Liver (tissue), 9 donors: ENCODE data around the gene PTPRH. TPM values are rescaled to one million over a fixed set of nuclear protein-coding genes. Genes with fewer than 3 reads are reported as not detected.

Experiments used
- DNase-seq: peaks from one replicate; pipeline ENCODE4 v3.0.0-alpha.2; 2017; ENCODE audit warnings: low spot score
- H3K27ac ChIP-seq, 2 donors: one replicate each; pipeline ENCODE4 v1.7.0; 2013; ENCODE audit warnings: inconsistent platforms in 2 of 2, low read length in 2 of 2, control low read depth in 1 of 2, low read depth in 1 of 2, mild to moderate bottlenecking in 1 of 2
- H3K27me3 ChIP-seq, 4 donors: one replicate each; pipeline versions ENCODE4 v1.6.1 to v1.7.0; 2013; ENCODE audit warnings: low read length in 3 of 4, inconsistent platforms in 1 of 4, mild to moderate bottlenecking in 1 of 4, moderate library complexity in 1 of 4; ENCODE audit not compliant: control insufficient read depth in 4 of 4, insufficient read depth in 4 of 4
- H3K36me3 ChIP-seq, 4 donors: one replicate each; pipeline versions ENCODE4 v1.6.1 to v1.7.0; 2013; ENCODE audit warnings: low read length in 3 of 4, mild to moderate bottlenecking in 3 of 4, low read depth in 1 of 4, moderate library complexity in 1 of 4; ENCODE audit not compliant: control insufficient read depth in 4 of 4, insufficient read depth in 3 of 4
- H3K4me1 ChIP-seq, 4 donors: one replicate each; pipeline versions ENCODE4 v1.6.1 to v1.7.0; 2013; ENCODE audit warnings: low read length in 3 of 4, mild to moderate bottlenecking in 3 of 4, moderate library complexity in 1 of 4; ENCODE audit not compliant: control insufficient read depth in 4 of 4, insufficient read depth in 4 of 4
- H3K4me3 ChIP-seq, 3 donors: one replicate each; pipeline versions ENCODE4 v1.6.1 to v1.7.0; 2013; ENCODE audit warnings: low read length in 3 of 3, control low read depth in 1 of 3, low read depth in 1 of 3, mild to moderate bottlenecking in 1 of 3
- H3K9ac ChIP-seq, 2 donors: one replicate each; pipeline ENCODE4 v1.7.0; 2013; ENCODE audit warnings: low read length in 2 of 2, mild to moderate bottlenecking in 2 of 2, moderate library complexity in 2 of 2, control low read depth in 1 of 2, low read depth in 1 of 2
- H3K9me3 ChIP-seq, 4 donors: one replicate each; pipeline versions ENCODE4 v1.6.1 to v1.7.0; 2013; ENCODE audit warnings: low read length in 3 of 4; ENCODE audit not compliant: control insufficient read depth in 4 of 4
- FOXA2 ChIP-seq: IDR thresholded peaks from 2 replicates; pipeline ENCODE4 v1.6.1; 2016; ENCODE audit warnings: antibody characterized with exemption
- HNF4G ChIP-seq: IDR thresholded peaks from 2 replicates; pipeline ENCODE4 v1.6.1; 2016; ENCODE audit warnings: antibody characterized with exemption
- JUND ChIP-seq, 2 donors: IDR thresholded peaks; 2 replicates each; pipeline ENCODE4 v1.6.1; 2016; ENCODE audit warnings: antibody characterized with exemption in 2 of 2
- RAD21 ChIP-seq, 2 donors: IDR thresholded peaks; 2 replicates each; pipeline ENCODE4 v1.6.1; 2016; ENCODE audit warnings: antibody characterized with exemption in 2 of 2, mild to moderate bottlenecking in 2 of 2
- SP1 ChIP-seq: IDR thresholded peaks from 2 replicates; pipeline ENCODE4 v1.6.1; 2018; ENCODE audit warnings: antibody characterized with exemption, mild to moderate bottlenecking
- TAF1 ChIP-seq: conservative IDR thresholded peaks from 2 replicates; pipeline ENCODE4 v1.6.1; 2016; ENCODE audit warnings: antibody characterized with exemption, mild to moderate bottlenecking
- WGBS: extraction: QIAGEN DNeasy Blood & Tissue Kit; methylation state at CpG from one replicate; pipeline ENCODE4 v1.1.7; 2013; 5-methylcytosine and 5-hydroxymethylcytosine counted together
- polyA plus RNA-seq, 2 donors: library from polyadenylated mRNA; stranded (reverse) in 1 of 2; unstranded in 1 of 2; fragments of 200-250 nt in 1 of 2; fragments of >200 nt in 1 of 2; fragmentation: Nextera tagmentation in 1 of 2; extraction: Ambion mirVana in 1 of 2; gene quantifications; one replicate each; pipeline versions ENCODE4 v1.2.1 to v1.2.3, GENCODE V29; 2013 to 2015
- total RNA-seq, 2 donors: library from RNA; depleted of rRNA; stranded (reverse); fragments of >200 nt; gene quantifications; one replicate each; pipeline ENCODE4 v1.2.3, GENCODE V29; 2014
- TF ChIP-seq, protein P1 (sequence below): IDR thresholded peaks from 2 replicates; pipeline ENCODE4 v1.6.1; 2016; ENCODE audit warnings: antibody characterized with exemption
- TF ChIP-seq, protein P2 (sequence below): fragments of 150-350 bp; IDR thresholded peaks from 2 replicates; pipeline ENCODE4 v1.5.1; 2017; ENCODE audit warnings: improper control_type of control experiment, low read depth, low read length; ENCODE audit not compliant: missing input control
- donor health status: healthy.
- donor health status: healthy.
- donor health status: healthy.
- donor health status: healthy.
- donor health status: healthy.

PTPRH gene, protein sequence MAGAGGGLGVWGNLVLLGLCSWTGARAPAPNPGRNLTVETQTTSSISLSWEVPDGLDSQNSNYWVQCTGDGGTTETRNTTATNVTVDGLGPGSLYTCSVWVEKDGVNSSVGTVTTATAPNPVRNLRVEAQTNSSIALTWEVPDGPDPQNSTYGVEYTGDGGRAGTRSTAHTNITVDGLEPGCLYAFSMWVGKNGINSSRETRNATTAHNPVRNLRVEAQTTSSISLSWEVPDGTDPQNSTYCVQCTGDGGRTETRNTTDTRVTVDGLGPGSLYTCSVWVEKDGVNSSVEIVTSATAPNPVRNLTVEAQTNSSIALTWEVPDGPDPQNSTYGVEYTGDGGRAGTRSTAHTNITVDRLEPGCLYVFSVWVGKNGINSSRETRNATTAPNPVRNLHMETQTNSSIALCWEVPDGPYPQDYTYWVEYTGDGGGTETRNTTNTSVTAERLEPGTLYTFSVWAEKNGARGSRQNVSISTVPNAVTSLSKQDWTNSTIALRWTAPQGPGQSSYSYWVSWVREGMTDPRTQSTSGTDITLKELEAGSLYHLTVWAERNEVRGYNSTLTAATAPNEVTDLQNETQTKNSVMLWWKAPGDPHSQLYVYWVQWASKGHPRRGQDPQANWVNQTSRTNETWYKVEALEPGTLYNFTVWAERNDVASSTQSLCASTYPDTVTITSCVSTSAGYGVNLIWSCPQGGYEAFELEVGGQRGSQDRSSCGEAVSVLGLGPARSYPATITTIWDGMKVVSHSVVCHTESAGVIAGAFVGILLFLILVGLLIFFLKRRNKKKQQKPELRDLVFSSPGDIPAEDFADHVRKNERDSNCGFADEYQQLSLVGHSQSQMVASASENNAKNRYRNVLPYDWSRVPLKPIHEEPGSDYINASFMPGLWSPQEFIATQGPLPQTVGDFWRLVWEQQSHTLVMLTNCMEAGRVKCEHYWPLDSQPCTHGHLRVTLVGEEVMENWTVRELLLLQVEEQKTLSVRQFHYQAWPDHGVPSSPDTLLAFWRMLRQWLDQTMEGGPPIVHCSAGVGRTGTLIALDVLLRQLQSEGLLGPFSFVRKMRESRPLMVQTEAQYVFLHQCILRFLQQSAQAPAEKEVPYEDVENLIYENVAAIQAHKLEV
- total RNA-seq (10 to 100 TPM in 1 of 2 donors, 1 to 10 TPM in 1; 3.1 to 18.5 TPM), polyA plus RNA-seq (10 to 100 TPM in 1 of 2 donors, 1 to 10 TPM in 1; 4.3 to 20.4 TPM)

DNA sequence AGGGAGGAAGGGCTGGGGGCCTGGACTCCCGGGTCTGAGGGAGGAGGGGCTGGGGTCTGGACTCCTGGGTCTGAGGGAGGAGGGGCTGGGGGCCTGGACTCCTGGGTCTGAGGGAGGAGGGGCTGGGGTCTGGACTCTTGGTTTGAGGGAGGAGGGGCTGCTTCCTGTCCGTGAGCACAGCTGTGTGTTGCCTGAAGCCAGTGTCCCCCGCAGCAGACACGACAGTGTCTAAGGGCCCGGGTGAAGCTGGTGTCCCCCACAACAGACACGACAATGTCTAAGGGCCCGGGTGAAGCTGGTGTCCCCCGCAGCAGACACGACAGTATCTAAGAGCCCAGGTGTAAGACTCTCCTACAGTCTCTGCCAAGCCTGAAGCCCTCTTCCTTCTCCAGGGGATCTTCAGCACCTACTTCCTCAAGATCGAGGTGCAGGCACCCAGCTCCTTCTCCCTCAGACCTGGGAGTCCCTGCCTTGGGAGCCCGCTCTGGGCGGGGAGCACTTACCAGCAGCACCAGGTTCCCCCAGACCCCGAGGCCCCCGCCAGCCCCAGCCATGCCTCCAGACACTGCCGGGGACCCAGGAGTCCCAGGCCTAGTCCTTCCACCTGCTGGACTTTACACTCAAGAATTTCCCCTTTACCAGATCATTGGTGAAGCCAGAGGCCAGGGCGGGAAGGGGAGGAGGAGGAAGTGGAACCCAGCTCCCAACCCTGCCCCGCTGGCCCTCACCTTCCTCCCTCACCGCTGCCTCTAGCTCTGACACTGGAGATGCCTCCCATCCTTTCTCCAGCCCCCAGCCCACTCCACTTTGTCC, at the start of gene PTPRH:
Gene PTPRH (minus strand): TSS at position 622 of the 813 bp plus-strand sequence. CDS start 68 bp downstream, at position 554.
- H3K4me3 ChIP-seq, result no peak within 1 kb of the TSS
- H3K27ac ChIP-seq, result peak within 1 kb of the TSS in 1 of 2 donors; percentile 40
- no peak within 1 kb of the TSS for H3K9ac ChIP-seq
- no peaks in the 10 kb centered on the region for H3K9me3 ChIP-seq
- peaks cover 0 to 9% (median 5%) of the 10 kb centered on the region in 4 donors for H3K4me1 ChIP-seq
- H3K36me3 ChIP-seq, result no peaks in the 10 kb centered on the region
- H3K27me3 ChIP-seq, result no peaks in the 10 kb centered on the region
- no peak for DNase-seq
- WGBS, result 71% methylated on average over 17 of the region's 18 CpGs
- no peak for TF ChIP-seq HNF4G
- TF ChIP-seq FOXA2, result no peak
- TF ChIP-seq, protein P1, sequence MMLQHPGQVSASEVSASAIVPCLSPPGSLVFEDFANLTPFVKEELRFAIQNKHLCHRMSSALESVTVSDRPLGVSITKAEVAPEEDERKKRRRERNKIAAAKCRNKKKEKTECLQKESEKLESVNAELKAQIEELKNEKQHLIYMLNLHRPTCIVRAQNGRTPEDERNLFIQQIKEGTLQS, result no peak
- no peak for TF ChIP-seq RAD21 (IDR thresholded peaks at IDR 0.05)
- no peak for TF ChIP-seq JUND (IDR thresholded peaks at IDR 0.05)

DNA sequence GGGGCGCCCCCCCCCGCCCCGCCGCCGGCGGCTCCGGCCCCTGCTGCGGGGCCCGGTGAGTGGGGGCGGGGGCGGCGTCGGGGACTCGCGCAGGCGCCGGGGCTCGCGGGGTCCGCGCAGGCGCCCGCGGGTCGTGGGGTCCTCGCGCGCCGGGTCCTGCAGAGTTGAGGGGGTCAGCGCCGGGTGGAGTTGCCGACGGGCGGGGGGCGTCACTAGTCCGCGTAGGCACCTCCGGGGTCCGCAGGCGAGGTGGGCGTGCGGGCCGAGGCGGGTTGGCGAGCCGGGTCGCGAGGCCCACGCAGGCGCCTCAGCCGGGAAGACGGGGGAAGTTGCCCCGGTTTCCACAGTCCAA, 49.2 kb upstream of the PTPRH start:
- peaks cover 0 to 3% (median 0%) of the 10 kb centered on the region in 4 donors for H3K36me3 ChIP-seq
- peaks cover 2 to 48% (median 33%) of the 10 kb centered on the region in 4 donors for H3K4me1 ChIP-seq
- H3K4me3 ChIP-seq, result peak overlapping the region; percentile 81 to 95 (median 91)
- no peaks in the 10 kb centered on the region for H3K27me3 ChIP-seq
- WGBS, result 1% methylated on average over 53 of the region's 53 CpGs
- H3K9ac ChIP-seq, result peak overlapping the region; percentile 91 to 96
- H3K27ac ChIP-seq, result peak overlapping the region; percentile 71 to 95
- no peak for TF ChIP-seq FOXA2
- TF ChIP-seq, protein P2, sequence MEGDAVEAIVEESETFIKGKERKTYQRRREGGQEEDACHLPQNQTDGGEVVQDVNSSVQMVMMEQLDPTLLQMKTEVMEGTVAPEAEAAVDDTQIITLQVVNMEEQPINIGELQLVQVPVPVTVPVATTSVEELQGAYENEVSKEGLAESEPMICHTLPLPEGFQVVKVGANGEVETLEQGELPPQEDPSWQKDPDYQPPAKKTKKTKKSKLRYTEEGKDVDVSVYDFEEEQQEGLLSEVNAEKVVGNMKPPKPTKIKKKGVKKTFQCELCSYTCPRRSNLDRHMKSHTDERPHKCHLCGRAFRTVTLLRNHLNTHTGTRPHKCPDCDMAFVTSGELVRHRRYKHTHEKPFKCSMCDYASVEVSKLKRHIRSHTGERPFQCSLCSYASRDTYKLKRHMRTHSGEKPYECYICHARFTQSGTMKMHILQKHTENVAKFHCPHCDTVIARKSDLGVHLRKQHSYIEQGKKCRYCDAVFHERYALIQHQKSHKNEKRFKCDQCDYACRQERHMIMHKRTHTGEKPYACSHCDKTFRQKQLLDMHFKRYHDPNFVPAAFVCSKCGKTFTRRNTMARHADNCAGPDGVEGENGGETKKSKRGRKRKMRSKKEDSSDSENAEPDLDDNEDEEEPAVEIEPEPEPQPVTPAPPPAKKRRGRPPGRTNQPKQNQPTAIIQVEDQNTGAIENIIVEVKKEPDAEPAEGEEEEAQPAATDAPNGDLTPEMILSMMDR, result no peak
- no peak for TF ChIP-seq TAF1
- no peak for TF ChIP-seq SP1
- DNase-seq, result peak; percentile 52
- H3K9me3 ChIP-seq, result no peaks in the 10 kb centered on the region
